K562 (cell line): Measurements from ENCODE around the gene BGN.

Source experiments
- CTCF ChIP-seq, 3 experiments: IDR thresholded peaks in 2 of 3; conservative IDR thresholded peaks in 1 of 3; 2 replicates each; pipeline ENCODE4 v1.5.1; 2011 to 2012; ENCODE audit warnings: low read length in 3 of 3, mild to moderate bottlenecking in 3 of 3, control low read depth in 2 of 3, improper control_type of control experiment in 1 of 3, inconsistent platforms in 1 of 3, low read depth in 1 of 3, mixed read lengths in 1 of 3, moderate library complexity in 1 of 3; ENCODE audit not compliant: insufficient read depth in 2 of 3
- E4F1 ChIP-seq: fragments of 250-450 bp; sonication (Bioruptor Pico); IDR thresholded peaks from 2 replicates; pipeline ENCODE4 v1.5.0; 2021; ENCODE audit warnings: mild to moderate bottlenecking, borderline replicate concordance
- RFX5 ChIP-seq: IDR thresholded peaks from 2 replicates; pipeline ENCODE4 v1.6.1; 2011; ENCODE audit warnings: low read depth, mild to moderate bottlenecking, improper control_type of control experiment, low read length

- no peak for TF ChIP-seq RFX5
- no peak for TF ChIP-seq E4F1 (CRISPR knock-in tag)
- no peak for TF ChIP-seq CTCF (IDR thresholded peaks at IDR 0.05 in 2 of 3, conservative IDR thresholded peaks at IDR 0.05 in 1 of 3; ENCODE audit: insufficient read depth in 2 of 3, low read depth in 1 of 3, low read length in 3 of 3)
Observed at GRCh38 chrX:153462291-153462690, 32.5 kb upstream of the BGN start.
